CD8-positive, alpha-beta memory T cell (primary cell): ENCODE data around the gene MOB2. TPM values are rescaled to one million over a fixed set of nuclear protein-coding genes. Genes with fewer than 3 reads are reported as not detected.

ENCODE experiments used
- CTCF ChIA-PET: fragments of 350-600 bp; sonication (Branson Sonifier 250); formaldehyde crosslinking; loops from one replicate; lab custom pipeline; 2021; ENCODE audit warnings: antibody characterized with exemption; lab: Charles Lee
- POLR2A ChIA-PET: fragments of 350-600 bp; sonication (Branson Sonifier 250); formaldehyde crosslinking; loops from one replicate; lab custom pipeline; 2021; ENCODE audit warnings: antibody characterized with exemption; lab: Charles Lee
- DNase-seq, 5 donors: peaks; one replicate each; pipeline versions ENCODE4 v3.0.0 to v3.0.0-alpha.2; 2020 to 2022; ENCODE audit warnings: mixed read lengths in 1 of 5
- H3K27ac ChIP-seq: one replicate; pipeline ENCODE4 v1.7.0; 2013; ENCODE audit warnings: low read depth, mild to moderate bottlenecking, low read length, moderate library complexity
- H3K27me3 ChIP-seq: 2 replicates; pipeline ENCODE4 v1.7.0; 2013; ENCODE audit warnings: low read length, mild to moderate bottlenecking; ENCODE audit not compliant: insufficient read depth, poor library complexity, severe bottlenecking
- H3K36me3 ChIP-seq: 2 replicates; pipeline ENCODE4 v1.7.0; 2013; ENCODE audit warnings: mild to moderate bottlenecking, low read length, moderate library complexity; ENCODE audit not compliant: insufficient read depth
- H3K4me1 ChIP-seq: 2 replicates; pipeline ENCODE4 v1.7.0; 2013; ENCODE audit warnings: mild to moderate bottlenecking, low read length, moderate library complexity; ENCODE audit not compliant: insufficient read depth
- H3K4me3 ChIP-seq: 2 replicates; pipeline ENCODE4 v1.7.0; 2013; ENCODE audit warnings: mild to moderate bottlenecking, low read length
- H3K9me3 ChIP-seq: 2 replicates; pipeline ENCODE4 v1.7.0; 2013; ENCODE audit warnings: mild to moderate bottlenecking, low read length
- H3K27ac Mint-ChIP-seq, 8 donors: one replicate each; pipeline ENCODE4 v1.8.0; 2020 to 2021; ENCODE audit warnings: mixed read lengths in 8 of 8, mild to moderate bottlenecking in 6 of 8, inconsistent platforms in 3 of 8, moderate library complexity in 3 of 8
- H3K27me3 Mint-ChIP-seq, 2 donors: one replicate each; pipeline ENCODE4 v1.8.0; 2020 to 2021; ENCODE audit warnings: mixed read lengths in 2 of 2, mild to moderate bottlenecking in 1 of 2, moderate library complexity in 1 of 2
- H3K36me3 Mint-ChIP-seq, 3 donors: one replicate each; pipeline ENCODE4 v1.8.0; 2020 to 2021; ENCODE audit warnings: mixed read lengths in 3 of 3, inconsistent platforms in 1 of 3, mild to moderate bottlenecking in 1 of 3
- H3K4me1 Mint-ChIP-seq, 3 donors: one replicate each; pipeline ENCODE4 v1.8.0; 2020 to 2021; ENCODE audit warnings: mixed read lengths in 3 of 3, inconsistent platforms in 1 of 3, mild to moderate bottlenecking in 1 of 3
- H3K4me3 Mint-ChIP-seq, 7 donors: one replicate each; pipeline ENCODE4 v1.8.0; 2020 to 2021; ENCODE audit warnings: mixed read lengths in 7 of 7, mild to moderate bottlenecking in 6 of 7, moderate library complexity in 4 of 7, inconsistent platforms in 2 of 7
- H3K9me3 Mint-ChIP-seq, 5 donors: one replicate each; pipeline ENCODE4 v1.8.0; 2020 to 2022; ENCODE audit warnings: mixed read lengths in 5 of 5, mild to moderate bottlenecking in 3 of 5, moderate library complexity in 2 of 5, inconsistent platforms in 1 of 5
- polyA plus RNA-seq: library from polyadenylated mRNA; unstranded; fragments of 300-500 nt; fragmentation: Illumina TruSeq; gene quantifications from one replicate; pipeline ENCODE4 v1.2.3, GENCODE V29; 2021
- total RNA-seq, 2 experiments: library from RNA; stranded (reverse); gene quantifications; one replicate each; pipeline ENCODE4 v1.2.3, GENCODE V29; 2021

MOB2 gene
- total and polyA plus RNA-seq, 3 experiments from 2014 or later: 26.6 to 67.4 (median 28.7) TPM

- H3K9me3 Mint-ChIP-seq: peaks cover 0 to 1% (median 0%) of the 10 kb centered on the region in 5 donors
- CTCF ChIA-PET: no interaction called here
- no peaks in the 10 kb centered on the region for H3K4me1 ChIP-seq
- peaks cover 0 to 2% of the 10 kb centered on the region in 2 donors for H3K27me3 Mint-ChIP-seq
- H3K27ac Mint-ChIP-seq: peak overlapping the region in 2 of 8 donors; percentile 27 to 83
- DNase-seq: peak in 1 of 5 donors; percentile 41
- no peaks in the 10 kb centered on the region for H3K27me3 ChIP-seq
- H3K4me1 Mint-ChIP-seq: peaks cover 46 to 88% (median 56%) of the 10 kb centered on the region in 3 donors
- no peak overlapping the region for H3K4me3 ChIP-seq
- H3K4me3 Mint-ChIP-seq: peak overlapping the region in 1 of 7 donors; percentile 84
- POLR2A ChIA-PET: no interaction called here
- H3K27ac ChIP-seq: no peak overlapping the region
- H3K36me3 Mint-ChIP-seq: peaks cover 0 to 50% (median 19%) of the 10 kb centered on the region in 3 donors
- H3K36me3 ChIP-seq: no peaks in the 10 kb centered on the region
- H3K9me3 ChIP-seq: no peaks in the 10 kb centered on the region
Observed at GRCh38 chr11:1500466-1501420, 14.2 kb upstream of the MOB2 start.

- POLR2A ChIA-PET: no interaction called here
- peak in 1 of 5 donors; percentile 32 for DNase-seq
- Mint-ChIP-seq H3K4me1 (peaks cover 51 to 87% (median 56%) of the 10 kb centered on the region in 3 donors), H3K27me3 (peaks cover 0 to 2% of the 10 kb centered on the region in 2 donors), H3K27ac (peak overlapping the region in 1 of 8 donors; percentile 27), H3K9me3 (peaks cover 0 to 1% (median 0%) of the 10 kb centered on the region in 5 donors), H3K36me3 (peaks cover 0 to 50% (median 19%) of the 10 kb centered on the region in 3 donors), H3K4me3 (peak overlapping the region in 1 of 7 donors; percentile 42)
- CTCF ChIA-PET: interaction anchor here (0.6 kb wide), 1 partner anchor 85 kb away, joined by 3 read pairs; no protein-coding TSS in a partner anchor
- Histone ChIP-seq H3K27me3 (no peaks in the 10 kb centered on the region), H3K27ac (no peak overlapping the region), H3K9me3 (no peaks in the 10 kb centered on the region), H3K4me1 (no peaks in the 10 kb centered on the region), H3K4me3 (no peak overlapping the region), H3K36me3 (no peaks in the 10 kb centered on the region)
Observed at GRCh38 chr11:1499899-1500298, 13.3 kb upstream of the MOB2 start.

- Mint-ChIP-seq H3K4me1 (peaks cover 56 to 88% (median 61%) of the 10 kb centered on the region in 3 donors), H3K4me3 (no peak overlapping the region), H3K27ac (peak overlapping the region in 2 of 8 donors; percentile 33 to 34), H3K27me3 (peaks cover 0 to 2% of the 10 kb centered on the region in 2 donors), H3K9me3 (peaks cover 0 to 1% (median 0%) of the 10 kb centered on the region in 5 donors), H3K36me3 (peaks cover 0 to 52% (median 19%) of the 10 kb centered on the region in 3 donors)
- no peaks in the 10 kb centered on the region for H3K27me3 ChIP-seq
- no peaks in the 10 kb centered on the region for H3K4me1 ChIP-seq
- no peak overlapping the region for H3K27ac ChIP-seq
- POLR2A ChIA-PET: no interaction called here
- CTCF ChIA-PET: interaction anchor here (0.6 kb wide), 1 partner anchor 84 kb away, joined by 3 read pairs; no protein-coding TSS in a partner anchor
- H3K9me3 ChIP-seq: no peaks in the 10 kb centered on the region
- H3K4me3 ChIP-seq: no peak overlapping the region
- DNase-seq: peak in 1 of 5 donors; percentile 35
- H3K36me3 ChIP-seq: no peaks in the 10 kb centered on the region
Observed at GRCh38 chr11:1499261-1499890, 12.8 kb upstream of the MOB2 start.

- H3K27me3 Mint-ChIP-seq: peaks cover 0 to 2% of the 10 kb centered on the region in 2 donors
- peak overlapping the region in 3 of 8 donors; percentile 17 to 68 (median 62) for H3K27ac Mint-ChIP-seq
- peaks cover 0 to 53% (median 19%) of the 10 kb centered on the region in 3 donors for H3K36me3 Mint-ChIP-seq
- DNase-seq: peak in 1 of 5 donors; percentile 16
- Histone ChIP-seq H3K36me3 (no peaks in the 10 kb centered on the region), H3K9me3 (no peaks in the 10 kb centered on the region), H3K27ac (no peak overlapping the region), H3K4me1 (no peaks in the 10 kb centered on the region), H3K4me3 (no peak overlapping the region), H3K27me3 (no peaks in the 10 kb centered on the region)
- peaks cover 0 to 1% (median 0%) of the 10 kb centered on the region in 5 donors for H3K9me3 Mint-ChIP-seq
- ChIA-PET POLR2A (no interaction called here), CTCF (interaction anchor here (0.9 kb wide), 1 partner anchor 15 kb away, joined by 3 read pairs; no protein-coding TSS in a partner anchor)
- H3K4me1 Mint-ChIP-seq: peaks cover 63 to 88% (median 72%) of the 10 kb centered on the region in 3 donors
- H3K4me3 Mint-ChIP-seq: no peak overlapping the region
Observed at GRCh38 chr11:1498262-1498661, 11.7 kb upstream of the MOB2 start.

GRCh38 chr11:1497600-1497999 lies 11.0 kb upstream of the MOB2 start:
- CTCF ChIA-PET: no interaction called here

GRCh38 chr11:1496761-1497095 lies 10.1 kb upstream of the MOB2 start:
- Mint-ChIP-seq H3K4me3 (peak overlapping the region in 1 of 7 donors; percentile 30), H3K36me3 (peaks cover 0 to 47% (median 18%) of the 10 kb centered on the region in 3 donors), H3K4me1 (peaks cover 72 to 87% (median 81%) of the 10 kb centered on the region in 3 donors), H3K27ac (peak overlapping the region in 4 of 8 donors; percentile 13 to 47 (median 26)), H3K27me3 (peaks cover 0 to 2% of the 10 kb centered on the region in 2 donors), H3K9me3 (peaks cover 0 to 1% (median 0%) of the 10 kb centered on the region in 5 donors)
- no peaks in the 10 kb centered on the region for H3K36me3 ChIP-seq
- H3K4me3 ChIP-seq: no peak overlapping the region
- ChIA-PET POLR2A (no interaction called here), CTCF (no interaction called here)
- no peak for DNase-seq
- no peaks in the 10 kb centered on the region for H3K9me3 ChIP-seq
- H3K27ac ChIP-seq: no peak overlapping the region
- no peaks in the 10 kb centered on the region for H3K4me1 ChIP-seq
- H3K27me3 ChIP-seq: no peaks in the 10 kb centered on the region

More at GRCh38 chr11:1497600-1497999, 11.0 kb upstream of the MOB2 start:
- Histone ChIP-seq H3K9me3 (no peaks in the 10 kb centered on the region), H3K36me3 (no peaks in the 10 kb centered on the region), H3K4me1 (no peaks in the 10 kb centered on the region), H3K27me3 (no peaks in the 10 kb centered on the region), H3K27ac (no peak overlapping the region), H3K4me3 (no peak overlapping the region)
- Mint-ChIP-seq H3K4me3 (peak overlapping the region in 2 of 7 donors; percentile 5 to 67), H3K36me3 (peaks cover 0 to 50% (median 19%) of the 10 kb centered on the region in 3 donors), H3K27me3 (peaks cover 0 to 2% of the 10 kb centered on the region in 2 donors), H3K9me3 (peaks cover 0 to 1% (median 0%) of the 10 kb centered on the region in 5 donors), H3K4me1 (peaks cover 68 to 88% (median 78%) of the 10 kb centered on the region in 3 donors), H3K27ac (peak overlapping the region in 4 of 8 donors; percentile 1 to 62 (median 20))
- DNase-seq: peak in 1 of 5 donors; percentile 9
- POLR2A ChIA-PET: no interaction called here

- ChIA-PET POLR2A (no interaction called here), CTCF (no interaction called here)
- H3K27me3 Mint-ChIP-seq: peaks cover 0 to 2% of the 10 kb centered on the region in 2 donors
- no peaks in the 10 kb centered on the region for H3K27me3 ChIP-seq
- H3K4me3 Mint-ChIP-seq: peak overlapping the region in 2 of 7 donors; percentile 15 to 30
- H3K4me1 ChIP-seq: no peaks in the 10 kb centered on the region
- H3K9me3 ChIP-seq: no peaks in the 10 kb centered on the region
- peaks cover 70 to 83% (median 79%) of the 10 kb centered on the region in 3 donors for H3K4me1 Mint-ChIP-seq
- H3K36me3 ChIP-seq: no peaks in the 10 kb centered on the region
- no peak overlapping the region for H3K27ac ChIP-seq
- H3K9me3 Mint-ChIP-seq: peaks cover 0 to 1% (median 0%) of the 10 kb centered on the region in 5 donors
- DNase-seq: no peak
- peak overlapping the region in 3 of 8 donors; percentile 13 to 35 (median 18) for H3K27ac Mint-ChIP-seq
- peaks cover 0 to 42% (median 18%) of the 10 kb centered on the region in 3 donors for H3K36me3 Mint-ChIP-seq
- no peak overlapping the region for H3K4me3 ChIP-seq
Observed at GRCh38 chr11:1496091-1496760, 9.6 kb upstream of the MOB2 start.
